ENCODE data around the gene OPCML.

GRCh38 chr11:132894606-132895005 is 637.7 kb downstream of the OPCML start:
- TF ChIP-seq CTCF (IDR thresholded peaks at IDR 0.05) (no peak), EZH2 (IDR thresholded peaks at IDR 0.05; ENCODE audit: borderline replicate concordance, insufficient read depth, low read depth, low read length, poor library complexity, severe bottlenecking) (no peak)
